Stimulated activated CD8-positive, alpha-beta memory T cell treated with anti-CD3 and anti-CD28 coated beads, Interleukin-15, amount 100 ng/mL, for 4 hours (primary cell): ENCODE data around the gene RBM19.

Experiments
- DNase-seq, 2 donors: peaks; one replicate each; pipeline ENCODE4 v3.0.0-alpha.2; 2020; ENCODE audit warnings: low read depth in 2 of 2

Gene RBM19

GRCh38 chr12:113804961-113805600, 161.0 kb downstream of the RBM19 start:
- DNase-seq = no peak

DNA sequence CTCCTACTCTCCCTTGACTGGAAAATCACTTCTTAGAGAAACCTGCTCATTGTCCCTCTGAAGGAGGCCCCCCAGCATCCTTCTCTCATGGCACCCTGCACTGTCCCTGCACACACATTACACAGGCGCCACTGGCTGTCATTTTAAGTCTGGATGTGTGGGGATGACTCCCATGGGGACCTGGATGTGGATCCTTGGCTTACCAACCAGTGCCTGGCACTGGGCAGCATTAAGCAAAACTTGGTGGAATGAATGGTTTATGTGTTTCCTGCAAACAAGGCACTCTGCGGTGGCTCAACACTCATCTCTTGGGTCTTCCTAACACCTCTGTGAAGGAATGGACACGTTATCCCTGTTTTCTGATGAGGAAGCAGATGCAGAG, 162.4 kb downstream of the RBM19 start:
- no peak for DNase-seq

GRCh38 chr12:113802966-113803758, 163.0 kb downstream of the RBM19 start:
- DNase-seq = no peak

DNA sequence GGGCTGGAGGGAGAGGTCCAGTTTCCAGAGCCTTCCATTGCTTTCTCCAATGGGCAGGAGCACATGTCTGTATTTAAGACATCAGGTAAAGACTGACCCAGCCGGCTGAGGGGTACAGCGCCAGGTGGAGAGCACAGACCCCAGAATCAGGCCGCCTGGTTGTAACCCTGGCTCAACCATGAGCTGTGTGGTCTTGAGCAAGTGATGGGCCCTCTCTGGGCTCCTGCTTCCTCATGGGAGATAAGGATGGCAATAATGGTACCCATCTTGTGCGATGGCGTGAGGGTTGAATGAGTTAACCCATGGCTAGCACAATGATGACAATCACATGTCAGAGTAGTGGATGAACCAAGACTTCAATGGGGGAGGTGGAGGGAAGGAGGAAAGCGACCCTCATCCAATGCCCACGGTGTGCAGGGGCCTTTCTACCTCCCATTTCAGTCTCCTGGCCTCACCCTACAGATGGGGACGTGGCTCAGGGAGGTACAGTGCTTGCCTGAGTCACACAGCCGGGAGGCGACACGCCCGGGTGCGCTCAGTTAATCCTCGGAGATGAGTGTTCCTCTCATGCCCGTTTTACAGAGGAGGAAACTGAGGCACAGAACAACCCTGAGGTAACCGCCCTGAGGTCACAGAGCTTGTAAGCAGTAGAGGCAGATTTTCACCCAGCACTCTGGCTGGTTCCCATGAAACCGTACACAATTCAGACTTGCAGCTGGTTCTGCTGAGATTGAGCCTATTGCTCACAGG, 163.9 kb downstream of the RBM19 start:
- no peak for DNase-seq

DNA sequence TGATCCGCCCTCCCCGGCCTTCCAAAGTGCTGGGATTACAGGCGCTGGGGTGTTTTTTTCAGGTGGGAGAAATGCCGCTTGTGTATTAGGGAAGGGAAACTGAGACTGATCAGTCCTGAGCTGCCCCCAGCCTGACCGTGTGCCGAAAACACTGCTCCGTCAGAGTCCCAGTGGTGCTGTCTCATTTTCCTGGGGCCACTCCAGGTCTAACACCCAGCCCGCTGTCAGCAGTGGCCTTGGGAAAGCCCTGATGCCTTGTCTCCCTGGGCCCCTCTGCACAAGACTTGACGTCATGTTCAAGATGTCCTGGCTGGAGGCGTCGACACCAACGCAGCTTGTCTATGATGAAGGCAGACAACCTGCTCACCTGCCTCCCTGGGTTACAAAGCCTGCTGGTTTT, 165.9 kb downstream of the RBM19 start:
- no peak for DNase-seq

- no peak for DNase-seq
These were observed 167.6 kb downstream of the RBM19 start for GRCh38 chr12:113798552-113798951.

DNA sequence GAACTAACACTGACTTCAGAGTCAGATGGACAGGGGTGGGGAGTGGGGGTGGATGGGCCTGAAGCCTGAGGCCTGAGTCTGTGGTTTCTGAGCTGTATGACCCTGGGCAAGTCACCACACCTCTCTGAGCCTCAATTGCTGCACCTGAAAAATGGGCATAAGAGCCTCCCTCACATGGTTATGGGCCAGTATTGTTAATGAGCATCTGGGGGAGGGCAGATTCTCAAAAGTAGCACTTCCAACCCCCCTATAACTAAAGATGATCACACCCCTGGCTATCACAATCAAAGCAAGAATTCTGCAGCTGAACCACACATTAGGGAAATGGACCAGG, 168.6 kb downstream of the RBM19 start:
- DNase-seq = no peak

DNA sequence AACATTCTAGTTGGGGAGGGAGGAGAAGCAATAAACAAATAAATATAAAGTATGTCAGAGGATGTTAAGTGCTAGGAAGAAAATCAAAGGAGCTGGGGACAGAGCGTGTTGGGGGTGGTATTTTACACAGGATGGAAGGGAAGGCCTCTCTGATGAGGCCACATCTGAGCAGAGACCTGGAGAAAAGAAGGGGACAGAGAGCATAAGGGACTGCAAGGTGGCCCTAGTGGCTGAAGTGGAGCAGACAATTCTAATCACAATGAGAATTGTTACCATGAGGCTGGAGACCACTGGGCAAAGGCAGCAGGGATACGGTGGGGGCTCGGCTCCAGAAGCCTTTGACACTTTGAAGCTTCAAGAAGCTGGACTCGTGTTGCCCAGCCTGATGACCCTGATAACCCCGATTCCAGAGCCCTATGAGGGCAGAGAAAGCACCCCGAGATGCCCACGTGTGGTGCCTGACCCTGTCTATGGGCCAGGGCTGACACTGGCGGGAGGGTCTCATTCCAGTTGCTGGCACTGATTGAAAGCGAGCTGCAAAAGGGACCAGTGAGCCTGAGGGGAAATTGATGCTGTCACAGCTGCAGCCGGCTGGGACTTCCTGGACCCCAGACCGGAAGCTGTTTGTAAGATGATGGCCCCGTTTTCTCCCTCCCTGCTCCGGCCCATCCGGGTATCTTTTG, 169.1 kb downstream of the RBM19 start:
- no peak for DNase-seq

- DNase-seq = no peak
These were observed 169.9 kb downstream of the RBM19 start for GRCh38 chr12:113796066-113796827.

DNA sequence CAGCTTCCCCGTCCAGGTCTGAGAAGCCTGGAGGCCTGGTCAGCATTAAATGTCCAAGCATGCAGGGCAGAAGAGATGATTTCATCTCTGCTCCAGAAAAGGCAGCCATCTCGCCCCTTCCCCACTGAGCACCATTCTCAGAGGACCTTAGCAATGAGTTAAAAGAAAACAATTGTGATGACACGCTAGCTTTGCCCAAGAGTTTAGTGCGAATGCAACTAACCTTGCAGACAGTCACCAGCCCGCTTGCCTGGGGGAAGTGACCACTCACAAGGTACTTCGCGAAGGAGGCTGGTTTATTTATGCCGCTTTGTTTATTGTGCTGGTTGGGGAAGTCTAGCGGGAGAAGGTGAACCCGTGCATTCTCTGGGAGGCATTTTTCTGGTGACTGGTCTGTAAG, 170.7 kb downstream of the RBM19 start:
- DNase-seq = no peak

- DNase-seq = no peak
These were observed 171.4 kb downstream of the RBM19 start for GRCh38 chr12:113794774-113795173.

- no peak for DNase-seq
These were observed 172.9 kb downstream of the RBM19 start for GRCh38 chr12:113793250-113793649.

- DNase-seq = no peak
These were observed 173.7 kb downstream of the RBM19 start for GRCh38 chr12:113792450-113792849.

- DNase-seq = no peak
These were observed 177.9 kb downstream of the RBM19 start for GRCh38 chr12:113788020-113788856.

GRCh38 chr12:113786107-113786506, 180.0 kb downstream of the RBM19 start:
- DNase-seq = no peak

DNA sequence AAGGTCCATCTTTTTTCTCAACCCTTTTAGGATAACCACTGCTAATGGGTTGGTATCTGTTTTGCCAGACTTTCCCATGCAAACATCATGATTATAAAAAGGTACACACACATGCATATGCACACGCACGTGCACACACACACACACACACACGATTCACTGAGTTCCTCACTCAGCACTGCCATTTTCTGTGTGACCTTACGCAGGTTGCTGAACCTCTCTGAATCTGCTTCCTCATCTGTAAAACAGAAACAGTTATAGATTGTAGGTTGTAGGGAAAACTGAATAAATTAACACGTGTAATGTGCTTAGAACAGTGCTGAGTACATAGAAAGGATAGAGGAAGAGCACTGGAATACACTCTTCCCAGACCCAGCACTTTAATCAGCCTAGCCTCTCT, 182.3 kb downstream of the RBM19 start:
- no peak for DNase-seq

- DNase-seq = no peak
These were observed 183.3 kb downstream of the RBM19 start for GRCh38 chr12:113782873-113783272.

DNA sequence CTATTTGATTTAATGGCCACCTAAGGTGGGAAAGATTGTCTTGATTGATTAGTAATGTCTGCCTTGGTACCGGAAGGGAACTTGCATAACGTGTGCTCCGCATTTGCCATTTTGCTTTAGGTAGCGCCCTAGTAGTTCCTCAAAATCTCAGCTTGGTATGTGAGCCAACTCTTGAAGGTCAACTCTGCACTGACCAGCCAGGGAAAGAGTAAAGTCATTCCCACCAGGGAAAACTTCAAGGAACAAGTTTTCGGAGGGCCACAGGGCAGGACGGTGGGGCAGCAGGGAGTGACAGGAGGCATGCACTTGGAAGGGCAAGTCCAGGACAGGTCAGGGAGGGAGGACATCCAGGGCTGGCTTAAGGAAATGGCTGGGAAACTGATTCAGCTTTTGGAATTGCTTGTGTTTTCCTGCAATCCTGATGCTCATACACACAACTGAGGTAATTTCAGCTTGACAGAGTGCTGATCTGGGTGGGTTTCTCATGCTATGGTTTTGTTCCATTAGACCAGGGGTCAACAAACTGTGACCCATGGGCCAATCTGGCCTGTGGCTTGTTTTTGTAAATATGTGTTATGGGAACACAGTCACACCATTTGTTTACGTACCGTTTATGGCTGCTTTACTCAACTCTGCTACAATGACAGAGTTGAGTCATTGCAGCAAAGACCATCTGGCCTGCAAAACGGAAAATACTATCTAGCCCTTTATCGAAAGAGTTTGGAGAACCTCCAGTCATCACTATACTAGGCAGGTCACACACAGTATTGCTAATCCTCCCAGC, 184.5 kb downstream of the RBM19 start:
- no peak for DNase-seq

DNA sequence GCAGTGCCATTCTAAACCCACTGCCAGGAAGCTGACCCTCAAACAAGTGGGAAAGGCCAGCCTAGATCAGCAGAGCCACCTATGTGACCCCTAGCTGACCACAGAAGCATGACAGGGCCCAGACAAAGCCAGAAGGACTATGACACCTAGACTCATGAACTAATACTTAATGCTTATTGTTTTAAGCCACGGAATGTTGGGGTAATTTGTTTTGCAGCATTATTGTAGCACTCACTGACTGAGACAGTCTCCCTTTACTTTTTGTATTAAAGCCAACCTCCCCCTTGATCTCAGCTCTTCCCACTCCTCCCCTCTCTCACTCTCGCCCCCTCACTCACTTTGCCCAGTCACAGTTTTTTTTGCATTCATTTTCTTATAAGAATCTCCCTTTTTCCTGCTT, 186.4 kb downstream of the RBM19 start:
- no peak for DNase-seq
